HepG2 (cell line): Measurements from ENCODE around the gene THADA. TPM values are rescaled to one million over a fixed set of nuclear protein-coding genes. Genes with fewer than 3 reads are reported as not detected.

Experiments used
- CEBPB ChIP-seq: IDR thresholded peaks from 2 replicates; pipeline ENCODE4 v1.6.1; 2011; ENCODE audit warnings: low read depth, low read length, improper control_type of control experiment, borderline replicate concordance
- HDAC1 ChIP-seq: sonication (generic); formaldehyde crosslinking; IDR thresholded peaks from 2 replicates; pipeline ENCODE4 v1.5.1; 2020; ENCODE audit warnings: mild to moderate bottlenecking, missing genetic modification reagents
- HNRNPLL ChIP-seq: fragments of 200-400 bp; formaldehyde crosslinking; IDR thresholded peaks from 2 replicates; pipeline ENCODE4 v1.6.1; 2017; ENCODE audit warnings: mild to moderate bottlenecking, low read depth, low read length; ENCODE audit not compliant: poor library complexity, severe bottlenecking
- LCORL ChIP-seq, 2 experiments: fragments of 450-650 bp in 1 of 2; sonication (generic) in 1 of 2; formaldehyde crosslinking in 1 of 2; IDR thresholded peaks; 2 replicates each; pipeline versions ENCODE4 v1.5.0 to v1.6.1; 2017 to 2020; ENCODE audit warnings: antibody characterized with exemption in 1 of 2, missing genetic modification reagents in 1 of 2
- MBD4 ChIP-seq: IDR thresholded peaks from 2 replicates; pipeline ENCODE4 v1.6.1; 2012; ENCODE audit warnings: low read length, inconsistent platforms, borderline replicate concordance
- MBNL3 ChIP-seq: fragments of 250-450 bp; sonication (Bioruptor Pico); conservative IDR thresholded peaks from 2 replicates; pipeline ENCODE4 v1.8.0; 2022; ENCODE audit warnings: mild to moderate bottlenecking, inconsistent platforms
- RAD21 ChIP-seq: fragments of 450-650 bp; formaldehyde crosslinking; IDR thresholded peaks from 2 replicates; pipeline ENCODE4 v1.5.0; 2020; ENCODE audit warnings: mild to moderate bottlenecking
- RAD51 ChIP-seq: fragments of 450-650 bp; IDR thresholded peaks from 2 replicates; pipeline ENCODE4 v1.6.1; 2016; ENCODE audit warnings: borderline replicate concordance
- SALL1 ChIP-seq: sonication (generic); formaldehyde crosslinking; IDR thresholded peaks from 2 replicates; pipeline ENCODE4 v1.8.0; 2022; ENCODE audit warnings: mild to moderate bottlenecking, missing genetic modification reagents
- SIX1 ChIP-seq: sonication (generic); formaldehyde crosslinking; IDR thresholded peaks from 2 replicates; pipeline ENCODE4 v1.4.0; 2020; ENCODE audit warnings: missing genetic modification reagents, borderline replicate concordance
- ZNF839 ChIP-seq: sonication (generic); formaldehyde crosslinking; IDR thresholded peaks from 2 replicates; pipeline ENCODE4 v1.4.0; 2020; ENCODE audit warnings: missing genetic modification reagents, mild to moderate bottlenecking, borderline replicate concordance
- polyA plus RNA-seq, 8 experiments: library from polyadenylated mRNA; depleted of rRNA in 3 of 8; stranded (reverse) in 7 of 8; unstranded in 1 of 8; fragments of >200 nt; fragmentation: Illumina TruSeq in 4 of 8; extraction: Trizol in 4 of 8; gene quantifications; 2 replicates each; pipeline versions ENCODE4 v1.2.1 to v1.2.3, GENCODE V29; 2011 to 2016; ENCODE audit warnings: low read depth in 4 of 8, missing spikeins in 1 of 8, mixed read lengths in 1 of 8; ENCODE audit not compliant: insufficient read depth in 1 of 8
- total RNA-seq, 5 experiments: library from RNA; depleted of rRNA; stranded (reverse); fragments of >200 nt; fragmentation: Illumina TruSeq; extraction: Trizol; gene quantifications; 2 replicates each; pipeline ENCODE4 v1.2.3, GENCODE V29; 2016; ENCODE audit warnings: low read depth in 1 of 5
- TF ChIP-seq, protein P1 (sequence below): sonication (generic); formaldehyde crosslinking; IDR thresholded peaks from 2 replicates; pipeline ENCODE4 v1.5.1; 2020; ENCODE audit warnings: mild to moderate bottlenecking, missing genetic modification reagents, moderate library complexity
- TF ChIP-seq, protein P2 (sequence below): sonication (generic); formaldehyde crosslinking; IDR thresholded peaks from 2 replicates; pipeline ENCODE4 v1.5.0; 2020; ENCODE audit warnings: missing genetic modification reagents
- TF ChIP-seq, protein P3 (sequence below): sonication (generic); formaldehyde crosslinking; IDR thresholded peaks from 2 replicates; pipeline ENCODE4 v1.5.0; 2020; ENCODE audit warnings: missing genetic modification reagents, mild to moderate bottlenecking, borderline replicate concordance
- TF ChIP-seq, protein P4 (sequence below): sonication (generic); formaldehyde crosslinking; IDR thresholded peaks from 2 replicates; pipeline ENCODE4 v1.5.0; 2020; ENCODE audit warnings: mild to moderate bottlenecking, missing genetic modification reagents, moderate library complexity
- TF ChIP-seq, protein P5 (sequence below): sonication (generic); formaldehyde crosslinking; IDR thresholded peaks from 2 replicates; pipeline ENCODE4; 2020; ENCODE audit warnings: missing genetic modification reagents, mild to moderate bottlenecking, borderline replicate concordance

The THADA gene
- total and polyA plus RNA-seq, 2 of the 13 experiments (the other 11 are each of a cell fraction or from before 2014, with no cell fraction given) = 12.7 to 21.7 TPM

DNA sequence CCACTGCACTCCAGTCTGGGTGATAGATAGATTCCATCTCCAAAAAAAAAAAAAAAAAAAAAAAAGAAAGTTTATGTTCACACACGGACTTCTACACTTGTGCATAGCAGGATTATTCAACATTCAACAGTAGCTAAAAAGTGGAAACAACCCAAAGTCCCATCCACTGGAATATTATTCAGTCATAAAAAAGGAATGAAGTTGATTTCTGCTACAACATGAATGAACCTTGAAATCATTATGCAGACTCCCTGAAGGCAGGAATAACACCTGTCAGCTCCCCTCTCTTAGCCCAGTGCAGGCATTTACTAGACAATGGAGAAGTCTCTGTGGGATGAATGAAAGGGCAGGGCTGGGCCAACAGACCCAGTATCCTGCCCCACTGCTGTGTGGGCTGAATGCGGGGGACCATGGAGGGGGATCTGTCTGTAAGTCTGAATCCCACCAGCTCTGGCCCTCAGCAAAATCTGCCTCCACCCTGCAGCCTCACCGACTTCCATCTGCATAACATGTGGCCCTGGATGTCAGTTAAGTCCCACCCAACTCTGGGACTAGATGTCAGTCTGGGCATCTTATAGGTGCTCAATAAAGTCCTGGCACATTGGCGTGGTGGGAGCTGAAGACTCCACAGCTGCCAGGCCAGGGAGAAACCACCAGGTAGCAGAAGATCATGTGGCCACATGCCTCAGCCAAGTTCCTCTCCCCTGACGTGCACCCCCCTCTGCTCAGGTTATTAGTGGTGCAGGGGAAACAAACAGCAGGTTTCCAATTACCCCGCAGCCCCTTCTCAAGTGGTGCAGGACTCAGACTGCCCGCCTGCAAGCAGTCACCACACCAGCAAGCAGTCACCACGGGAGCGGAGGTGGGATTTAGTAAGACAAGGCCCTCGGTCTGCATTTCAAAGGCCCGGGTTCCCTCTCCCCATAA lies 378.3 kb downstream of the THADA start (continued):
- TF ChIP-seq, protein P1, sequence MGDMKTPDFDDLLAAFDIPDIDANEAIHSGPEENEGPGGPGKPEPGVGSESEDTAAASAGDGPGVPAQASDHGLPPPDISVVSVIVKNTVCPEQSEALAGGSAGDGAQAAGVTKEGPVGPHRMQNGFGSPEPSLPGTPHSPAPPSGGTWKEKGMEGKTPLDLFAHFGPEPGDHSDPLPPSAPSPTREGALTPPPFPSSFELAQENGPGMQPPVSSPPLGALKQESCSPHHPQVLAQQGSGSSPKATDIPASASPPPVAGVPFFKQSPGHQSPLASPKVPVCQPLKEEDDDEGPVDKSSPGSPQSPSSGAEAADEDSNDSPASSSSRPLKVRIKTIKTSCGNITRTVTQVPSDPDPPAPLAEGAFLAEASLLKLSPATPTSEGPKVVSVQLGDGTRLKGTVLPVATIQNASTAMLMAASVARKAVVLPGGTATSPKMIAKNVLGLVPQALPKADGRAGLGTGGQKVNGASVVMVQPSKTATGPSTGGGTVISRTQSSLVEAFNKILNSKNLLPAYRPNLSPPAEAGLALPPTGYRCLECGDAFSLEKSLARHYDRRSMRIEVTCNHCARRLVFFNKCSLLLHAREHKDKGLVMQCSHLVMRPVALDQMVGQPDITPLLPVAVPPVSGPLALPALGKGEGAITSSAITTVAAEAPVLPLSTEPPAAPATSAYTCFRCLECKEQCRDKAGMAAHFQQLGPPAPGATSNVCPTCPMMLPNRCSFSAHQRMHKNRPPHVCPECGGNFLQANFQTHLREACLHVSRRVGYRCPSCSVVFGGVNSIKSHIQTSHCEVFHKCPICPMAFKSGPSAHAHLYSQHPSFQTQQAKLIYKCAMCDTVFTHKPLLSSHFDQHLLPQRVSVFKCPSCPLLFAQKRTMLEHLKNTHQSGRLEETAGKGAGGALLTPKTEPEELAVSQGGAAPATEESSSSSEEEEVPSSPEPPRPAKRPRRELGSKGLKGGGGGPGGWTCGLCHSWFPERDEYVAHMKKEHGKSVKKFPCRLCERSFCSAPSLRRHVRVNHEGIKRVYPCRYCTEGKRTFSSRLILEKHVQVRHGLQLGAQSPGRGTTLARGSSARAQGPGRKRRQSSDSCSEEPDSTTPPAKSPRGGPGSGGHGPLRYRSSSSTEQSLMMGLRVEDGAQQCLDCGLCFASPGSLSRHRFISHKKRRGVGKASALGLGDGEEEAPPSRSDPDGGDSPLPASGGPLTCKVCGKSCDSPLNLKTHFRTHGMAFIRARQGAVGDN (CRISPR knock-in tag) = peak; percentile 8
- TF ChIP-seq RAD51 (no peak), ZNF839 (no peak), HNRNPLL (no peak), MBD4 (no peak), SALL1 (no peak), LCORL (IDR thresholded peaks at IDR 0.05) (no peak), LCORL (CRISPR knock-in tag; IDR thresholded peaks at IDR 0.05) (0 out of 2 replicates have a peak, but pooled peaks have one; percentile 2), MBNL3 (CRISPR knock-in tag) (no peak), SIX1 (CRISPR knock-in tag) (no peak), RAD21 (CRISPR knock-in tag) (no peak), HDAC1 (CRISPR knock-in tag) (0 out of 2 replicates have a peak, but pooled peaks have one; percentile 11), CEBPB (no peak)
- TF ChIP-seq, protein P2, sequence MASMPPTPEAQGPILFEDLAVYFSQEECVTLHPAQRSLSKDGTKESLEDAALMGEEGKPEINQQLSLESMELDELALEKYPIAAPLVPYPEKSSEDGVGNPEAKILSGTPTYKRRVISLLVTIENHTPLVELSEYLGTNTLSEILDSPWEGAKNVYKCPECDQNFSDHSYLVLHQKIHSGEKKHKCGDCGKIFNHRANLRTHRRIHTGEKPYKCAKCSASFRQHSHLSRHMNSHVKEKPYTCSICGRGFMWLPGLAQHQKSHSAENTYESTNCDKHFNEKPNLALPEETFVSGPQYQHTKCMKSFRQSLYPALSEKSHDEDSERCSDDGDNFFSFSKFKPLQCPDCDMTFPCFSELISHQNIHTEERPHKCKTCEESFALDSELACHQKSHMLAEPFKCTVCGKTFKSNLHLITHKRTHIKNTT (CRISPR knock-in tag) = no peak
- TF ChIP-seq, protein P3, sequence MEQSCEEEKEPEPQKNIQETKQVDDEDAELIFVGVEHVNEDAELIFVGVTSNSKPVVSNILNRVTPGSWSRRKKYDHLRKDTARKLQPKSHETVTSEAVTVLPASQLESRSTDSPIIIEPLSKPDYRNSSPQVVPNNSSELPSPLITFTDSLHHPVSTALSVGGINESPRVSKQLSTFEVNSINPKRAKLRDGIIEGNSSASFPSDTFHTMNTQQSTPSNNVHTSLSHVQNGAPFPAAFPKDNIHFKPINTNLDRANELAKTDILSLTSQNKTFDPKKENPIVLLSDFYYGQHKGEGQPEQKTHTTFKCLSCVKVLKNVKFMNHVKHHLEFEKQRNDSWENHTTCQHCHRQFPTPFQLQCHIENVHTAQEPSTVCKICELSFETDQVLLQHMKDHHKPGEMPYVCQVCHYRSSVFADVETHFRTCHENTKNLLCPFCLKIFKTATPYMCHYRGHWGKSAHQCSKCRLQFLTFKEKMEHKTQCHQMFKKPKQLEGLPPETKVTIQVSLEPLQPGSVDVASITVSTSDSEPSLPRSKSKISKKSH (CRISPR knock-in tag) = no peak
- TF ChIP-seq, protein P4, sequence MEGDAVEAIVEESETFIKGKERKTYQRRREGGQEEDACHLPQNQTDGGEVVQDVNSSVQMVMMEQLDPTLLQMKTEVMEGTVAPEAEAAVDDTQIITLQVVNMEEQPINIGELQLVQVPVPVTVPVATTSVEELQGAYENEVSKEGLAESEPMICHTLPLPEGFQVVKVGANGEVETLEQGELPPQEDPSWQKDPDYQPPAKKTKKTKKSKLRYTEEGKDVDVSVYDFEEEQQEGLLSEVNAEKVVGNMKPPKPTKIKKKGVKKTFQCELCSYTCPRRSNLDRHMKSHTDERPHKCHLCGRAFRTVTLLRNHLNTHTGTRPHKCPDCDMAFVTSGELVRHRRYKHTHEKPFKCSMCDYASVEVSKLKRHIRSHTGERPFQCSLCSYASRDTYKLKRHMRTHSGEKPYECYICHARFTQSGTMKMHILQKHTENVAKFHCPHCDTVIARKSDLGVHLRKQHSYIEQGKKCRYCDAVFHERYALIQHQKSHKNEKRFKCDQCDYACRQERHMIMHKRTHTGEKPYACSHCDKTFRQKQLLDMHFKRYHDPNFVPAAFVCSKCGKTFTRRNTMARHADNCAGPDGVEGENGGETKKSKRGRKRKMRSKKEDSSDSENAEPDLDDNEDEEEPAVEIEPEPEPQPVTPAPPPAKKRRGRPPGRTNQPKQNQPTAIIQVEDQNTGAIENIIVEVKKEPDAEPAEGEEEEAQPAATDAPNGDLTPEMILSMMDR (CRISPR knock-in tag) = no peak
- TF ChIP-seq, protein P5, sequence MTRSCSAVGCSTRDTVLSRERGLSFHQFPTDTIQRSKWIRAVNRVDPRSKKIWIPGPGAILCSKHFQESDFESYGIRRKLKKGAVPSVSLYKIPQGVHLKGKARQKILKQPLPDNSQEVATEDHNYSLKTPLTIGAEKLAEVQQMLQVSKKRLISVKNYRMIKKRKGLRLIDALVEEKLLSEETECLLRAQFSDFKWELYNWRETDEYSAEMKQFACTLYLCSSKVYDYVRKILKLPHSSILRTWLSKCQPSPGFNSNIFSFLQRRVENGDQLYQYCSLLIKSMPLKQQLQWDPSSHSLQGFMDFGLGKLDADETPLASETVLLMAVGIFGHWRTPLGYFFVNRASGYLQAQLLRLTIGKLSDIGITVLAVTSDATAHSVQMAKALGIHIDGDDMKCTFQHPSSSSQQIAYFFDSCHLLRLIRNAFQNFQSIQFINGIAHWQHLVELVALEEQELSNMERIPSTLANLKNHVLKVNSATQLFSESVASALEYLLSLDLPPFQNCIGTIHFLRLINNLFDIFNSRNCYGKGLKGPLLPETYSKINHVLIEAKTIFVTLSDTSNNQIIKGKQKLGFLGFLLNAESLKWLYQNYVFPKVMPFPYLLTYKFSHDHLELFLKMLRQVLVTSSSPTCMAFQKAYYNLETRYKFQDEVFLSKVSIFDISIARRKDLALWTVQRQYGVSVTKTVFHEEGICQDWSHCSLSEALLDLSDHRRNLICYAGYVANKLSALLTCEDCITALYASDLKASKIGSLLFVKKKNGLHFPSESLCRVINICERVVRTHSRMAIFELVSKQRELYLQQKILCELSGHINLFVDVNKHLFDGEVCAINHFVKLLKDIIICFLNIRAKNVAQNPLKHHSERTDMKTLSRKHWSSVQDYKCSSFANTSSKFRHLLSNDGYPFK (CRISPR knock-in tag) = peak; percentile 12; the same call in 1 of the 2 replicates
